GM23338 (cell line): Measurements from ENCODE around the gene PYY. TPM values are rescaled to one million over a fixed set of nuclear protein-coding genes. Genes with fewer than 3 reads are reported as not detected.

Source experiments
- ATAC-seq: fragments of 200-7000 bp; cut with Tn5 transposase; 3 replicates; pipeline ENCODE4 v1.9.1; 2020
- DNase-seq: peaks from one replicate; pipeline ENCODE4 v3.0.0-alpha.2; 2015; ENCODE audit warnings: low spot score
- H2AFZ ChIP-seq: fragments of 200-600 bp; sonication (generic); 2 replicates; pipeline ENCODE4 v1.8.0; 2016; ENCODE audit warnings: antibody characterized with exemption, mild to moderate bottlenecking, moderate library complexity
- H3F3A ChIP-seq: fragments of 200-600 bp; sonication (generic); replicated peaks from 2 replicates; pipeline ENCODE4 v1.8.0; 2017; ENCODE audit warnings: antibody characterized with exemption, mixed run types, low read depth
- H3K27ac ChIP-seq: fragments of 200-600 bp; sonication (generic); 2 replicates; pipeline ENCODE4 v1.6.1; 2016; ENCODE audit warnings: low read depth
- H3K27me3 ChIP-seq: fragments of 200-600 bp; sonication (generic); 2 replicates; pipeline ENCODE4 v1.8.0; 2016; ENCODE audit warnings: mild to moderate bottlenecking, mixed run types, moderate library complexity; ENCODE audit not compliant: insufficient read depth
- H3K36me3 ChIP-seq: fragments of 200-600 bp; sonication (generic); 2 replicates; pipeline ENCODE4 v1.8.0; 2016; ENCODE audit warnings: mild to moderate bottlenecking; ENCODE audit not compliant: insufficient read depth
- H3K4me1 ChIP-seq: fragments of 200-600 bp; sonication (generic); 2 replicates; pipeline ENCODE4 v1.8.0; 2016; ENCODE audit warnings: mild to moderate bottlenecking, moderate library complexity; ENCODE audit not compliant: insufficient read depth
- H3K4me2 ChIP-seq: fragments of 200-600 bp; sonication (generic); 2 replicates; pipeline ENCODE4 v1.7.1; 2017; ENCODE audit warnings: mixed run types
- H3K4me3 ChIP-seq: fragments of 200-600 bp; sonication (generic); 2 replicates; pipeline ENCODE4 v1.6.1; 2016; ENCODE audit warnings: mixed run types
- H3K79me2 ChIP-seq: fragments of 200-600 bp; sonication (generic); replicated peaks from 2 replicates; pipeline ENCODE4 v1.8.0; 2017; ENCODE audit warnings: mild to moderate bottlenecking; ENCODE audit not compliant: insufficient read depth
- H3K9me2 ChIP-seq: fragments of 200-600 bp; sonication (generic); 2 replicates; pipeline ENCODE4 v1.8.0; 2017; ENCODE audit not compliant: insufficient read depth
- H4K20me1 ChIP-seq: fragments of 200-600 bp; sonication (generic); replicated peaks from 2 replicates; pipeline ENCODE4 v1.8.0; 2017; ENCODE audit warnings: mild to moderate bottlenecking; ENCODE audit not compliant: insufficient read depth
- H3K27ac Mint-ChIP-seq: 2 replicates; pipeline ENCODE4 v1.8.0; 2020; ENCODE audit warnings: inconsistent platforms, mild to moderate bottlenecking, moderate library complexity, mixed read lengths
- H3K27me3 Mint-ChIP-seq: 3 replicates; pipeline ENCODE4 v1.8.0; 2022; ENCODE audit warnings: low read depth, mild to moderate bottlenecking, moderate library complexity, mixed read lengths, inconsistent platforms; ENCODE audit not compliant: insufficient read depth, poor library complexity
- H3K36me3 Mint-ChIP-seq: 3 replicates; pipeline ENCODE4 v1.8.0; 2021; ENCODE audit warnings: low read depth, mild to moderate bottlenecking, inconsistent platforms, moderate library complexity, mixed read lengths
- H3K4me1 Mint-ChIP-seq: 3 replicates; pipeline ENCODE4 v1.8.0; 2020; ENCODE audit warnings: mild to moderate bottlenecking, inconsistent platforms, mixed read lengths
- H3K4me3 Mint-ChIP-seq: 3 replicates; pipeline ENCODE4 v1.8.0; 2021; ENCODE audit warnings: moderate library complexity, mild to moderate bottlenecking, inconsistent platforms, mixed read lengths
- H3K9me3 Mint-ChIP-seq: 3 replicates; pipeline ENCODE4 v1.8.0; 2020; ENCODE audit warnings: moderate library complexity, mild to moderate bottlenecking, inconsistent platforms, mixed read lengths
- CREB1 ChIP-seq: fragments of 250-450 bp; sonication (Bioruptor Pico); IDR thresholded peaks from 2 replicates; pipeline ENCODE4 v1.5.0; 2020; ENCODE audit warnings: low read depth, mild to moderate bottlenecking, moderate library complexity
- ETS1 ChIP-seq: IDR thresholded peaks from 2 replicates; pipeline ENCODE4 v1.6.1; 2016; ENCODE audit warnings: antibody characterized with exemption
- EZH2 ChIP-seq: fragments of 200-600 bp; sonication (generic); IDR thresholded peaks from one replicate; pipeline ENCODE4 v1.8.0; 2017; ENCODE audit warnings: antibody characterized with exemption, mild to moderate bottlenecking, low read depth; ENCODE audit not compliant: unreplicated experiment
- EZH2phosphoT487 ChIP-seq: fragments of 200-600 bp; sonication (generic); IDR thresholded peaks from one replicate; pipeline ENCODE4 v1.8.1; 2018; ENCODE audit warnings: antibody characterized with exemption; ENCODE audit not compliant: unreplicated experiment
- JUNB ChIP-seq: IDR thresholded peaks from one replicate; pipeline ENCODE4 v1.6.1; 2016; ENCODE audit warnings: antibody characterized with exemption; ENCODE audit not compliant: unreplicated experiment
- NANOG ChIP-seq: IDR thresholded peaks from 2 replicates; pipeline ENCODE4 v1.6.1; 2016; ENCODE audit warnings: antibody characterized with exemption, borderline replicate concordance
- POLR2AphosphoS5 ChIP-seq: IDR thresholded peaks from 2 replicates; pipeline ENCODE4 v1.6.1; 2016; ENCODE audit warnings: antibody characterized with exemption, low read depth
- REST ChIP-seq: IDR thresholded peaks from one replicate; pipeline ENCODE4 v1.6.1; 2018; ENCODE audit warnings: antibody characterized with exemption; ENCODE audit not compliant: unreplicated experiment
- STAT1 ChIP-seq: IDR thresholded peaks from one replicate; pipeline ENCODE4 v1.6.1; 2016; ENCODE audit warnings: antibody characterized with exemption; ENCODE audit not compliant: unreplicated experiment
- ZNF114 ChIP-seq: fragments of 250-450 bp; sonication (Bioruptor Pico); IDR thresholded peaks from 2 replicates; pipeline ENCODE4 v1.5.0; 2020; ENCODE audit warnings: mild to moderate bottlenecking, moderate library complexity
- ZNF331 ChIP-seq: fragments of 250-450 bp; sonication (Bioruptor Pico); IDR thresholded peaks from 2 replicates; pipeline ENCODE4 v1.5.0; 2020; ENCODE audit warnings: low read depth, mild to moderate bottlenecking, moderate library complexity
- polyA plus RNA-seq: library from polyadenylated mRNA; unstranded; fragments of >200 nt; fragmentation: Nextera tagmentation; extraction: Ambion mirVana; gene quantifications from 2 replicates; pipeline ENCODE4 v1.2.1, GENCODE V29; 2016
- total RNA-seq: library from RNA; depleted of rRNA; stranded (reverse); fragments of >200 nt; shearing (Covaris generic); gene quantifications from 2 replicates; pipeline ENCODE4 v1.2.3, GENCODE V29; 2014
- TF ChIP-seq, protein P1 (sequence below), 2 experiments: fragments of 200-600 bp in 1 of 2; sonication (generic) in 1 of 2; conservative IDR thresholded peaks; 2 replicates each; pipeline versions ENCODE4 v1.5.1 to v1.6.1; 2016 to 2017; ENCODE audit warnings: antibody characterized with exemption in 2 of 2, low read depth in 2 of 2, mild to moderate bottlenecking in 2 of 2, moderate library complexity in 1 of 2
- TF ChIP-seq, protein P2 (sequence below): fragments of 250-450 bp; sonication (Bioruptor Pico); IDR thresholded peaks from 2 replicates; pipeline ENCODE4 v1.5.0; 2020; ENCODE audit warnings: mild to moderate bottlenecking, moderate library complexity

Gene PYY
- total and polyA plus RNA-seq, 2 experiments from 2014 or later = 0.56 to 8.5 TPM

DNA sequence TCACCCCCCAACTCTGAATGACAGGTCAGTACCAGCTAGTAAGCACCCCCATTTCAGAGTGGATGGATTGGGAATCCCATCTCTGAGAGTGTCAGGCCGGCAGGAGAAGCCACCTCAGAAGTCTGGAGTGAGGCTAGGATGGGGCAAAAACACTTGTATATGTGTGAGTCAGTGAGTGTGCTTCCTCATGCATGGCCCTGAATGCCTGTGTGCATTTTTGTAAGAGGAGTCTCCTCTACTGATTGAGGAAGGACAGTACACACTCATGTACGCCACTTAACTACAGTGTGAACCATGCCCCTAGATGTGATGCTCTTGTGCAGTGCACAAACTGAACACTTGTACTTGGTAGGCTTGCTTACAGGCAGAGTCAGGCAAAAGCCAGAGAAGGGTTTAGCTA, 28.4 kb upstream of the PYY start:
- H3K4me1 Mint-ChIP-seq = peaks cover 7% of the 10 kb centered on the region; the same call in 2 of the 3 replicates
- ATAC-seq (no peak), DNase-seq (no peak)
- H3K27me3 Mint-ChIP-seq = peaks cover 22% of the 10 kb centered on the region
- no peaks in the 10 kb centered on the region for H3K79me2 ChIP-seq
- no peaks in the 10 kb centered on the region for H4K20me1 ChIP-seq
- H3K4me2 ChIP-seq = no peak overlapping the region
- no peak overlapping the region for H3K4me3 Mint-ChIP-seq
- 0 out of 2 replicates have a peak, but pooled peaks cover 3% of the 10 kb centered on the region for H3F3A ChIP-seq
- H3K27ac Mint-ChIP-seq = no peak overlapping the region
- peaks cover 8% of the 10 kb centered on the region; the same call in 1 of the 2 replicates for H3K4me1 ChIP-seq
- no peaks in the 10 kb centered on the region for H3K36me3 ChIP-seq
- no peak overlapping the region for H3K27ac ChIP-seq
- H3K36me3 Mint-ChIP-seq = no peaks in the 10 kb centered on the region
- TF ChIP-seq JUNB = no peak
- TF ChIP-seq CREB1 (CRISPR knock-in tag) = no peak
- TF ChIP-seq ETS1 = no peak
- TF ChIP-seq EZH2phosphoT487 = no peak
- TF ChIP-seq, protein P1, sequence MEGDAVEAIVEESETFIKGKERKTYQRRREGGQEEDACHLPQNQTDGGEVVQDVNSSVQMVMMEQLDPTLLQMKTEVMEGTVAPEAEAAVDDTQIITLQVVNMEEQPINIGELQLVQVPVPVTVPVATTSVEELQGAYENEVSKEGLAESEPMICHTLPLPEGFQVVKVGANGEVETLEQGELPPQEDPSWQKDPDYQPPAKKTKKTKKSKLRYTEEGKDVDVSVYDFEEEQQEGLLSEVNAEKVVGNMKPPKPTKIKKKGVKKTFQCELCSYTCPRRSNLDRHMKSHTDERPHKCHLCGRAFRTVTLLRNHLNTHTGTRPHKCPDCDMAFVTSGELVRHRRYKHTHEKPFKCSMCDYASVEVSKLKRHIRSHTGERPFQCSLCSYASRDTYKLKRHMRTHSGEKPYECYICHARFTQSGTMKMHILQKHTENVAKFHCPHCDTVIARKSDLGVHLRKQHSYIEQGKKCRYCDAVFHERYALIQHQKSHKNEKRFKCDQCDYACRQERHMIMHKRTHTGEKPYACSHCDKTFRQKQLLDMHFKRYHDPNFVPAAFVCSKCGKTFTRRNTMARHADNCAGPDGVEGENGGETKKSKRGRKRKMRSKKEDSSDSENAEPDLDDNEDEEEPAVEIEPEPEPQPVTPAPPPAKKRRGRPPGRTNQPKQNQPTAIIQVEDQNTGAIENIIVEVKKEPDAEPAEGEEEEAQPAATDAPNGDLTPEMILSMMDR (conservative IDR thresholded peaks at IDR 0.05; ENCODE audit: low read depth in 2 of 2) = no peak
- TF ChIP-seq NANOG = no peak
- TF ChIP-seq REST = no peak
- TF ChIP-seq ZNF114 = no peak
- no peak for TF ChIP-seq EZH2
- TF ChIP-seq STAT1 = no peak
- no peak for TF ChIP-seq POLR2AphosphoS5
- TF ChIP-seq, protein P2, sequence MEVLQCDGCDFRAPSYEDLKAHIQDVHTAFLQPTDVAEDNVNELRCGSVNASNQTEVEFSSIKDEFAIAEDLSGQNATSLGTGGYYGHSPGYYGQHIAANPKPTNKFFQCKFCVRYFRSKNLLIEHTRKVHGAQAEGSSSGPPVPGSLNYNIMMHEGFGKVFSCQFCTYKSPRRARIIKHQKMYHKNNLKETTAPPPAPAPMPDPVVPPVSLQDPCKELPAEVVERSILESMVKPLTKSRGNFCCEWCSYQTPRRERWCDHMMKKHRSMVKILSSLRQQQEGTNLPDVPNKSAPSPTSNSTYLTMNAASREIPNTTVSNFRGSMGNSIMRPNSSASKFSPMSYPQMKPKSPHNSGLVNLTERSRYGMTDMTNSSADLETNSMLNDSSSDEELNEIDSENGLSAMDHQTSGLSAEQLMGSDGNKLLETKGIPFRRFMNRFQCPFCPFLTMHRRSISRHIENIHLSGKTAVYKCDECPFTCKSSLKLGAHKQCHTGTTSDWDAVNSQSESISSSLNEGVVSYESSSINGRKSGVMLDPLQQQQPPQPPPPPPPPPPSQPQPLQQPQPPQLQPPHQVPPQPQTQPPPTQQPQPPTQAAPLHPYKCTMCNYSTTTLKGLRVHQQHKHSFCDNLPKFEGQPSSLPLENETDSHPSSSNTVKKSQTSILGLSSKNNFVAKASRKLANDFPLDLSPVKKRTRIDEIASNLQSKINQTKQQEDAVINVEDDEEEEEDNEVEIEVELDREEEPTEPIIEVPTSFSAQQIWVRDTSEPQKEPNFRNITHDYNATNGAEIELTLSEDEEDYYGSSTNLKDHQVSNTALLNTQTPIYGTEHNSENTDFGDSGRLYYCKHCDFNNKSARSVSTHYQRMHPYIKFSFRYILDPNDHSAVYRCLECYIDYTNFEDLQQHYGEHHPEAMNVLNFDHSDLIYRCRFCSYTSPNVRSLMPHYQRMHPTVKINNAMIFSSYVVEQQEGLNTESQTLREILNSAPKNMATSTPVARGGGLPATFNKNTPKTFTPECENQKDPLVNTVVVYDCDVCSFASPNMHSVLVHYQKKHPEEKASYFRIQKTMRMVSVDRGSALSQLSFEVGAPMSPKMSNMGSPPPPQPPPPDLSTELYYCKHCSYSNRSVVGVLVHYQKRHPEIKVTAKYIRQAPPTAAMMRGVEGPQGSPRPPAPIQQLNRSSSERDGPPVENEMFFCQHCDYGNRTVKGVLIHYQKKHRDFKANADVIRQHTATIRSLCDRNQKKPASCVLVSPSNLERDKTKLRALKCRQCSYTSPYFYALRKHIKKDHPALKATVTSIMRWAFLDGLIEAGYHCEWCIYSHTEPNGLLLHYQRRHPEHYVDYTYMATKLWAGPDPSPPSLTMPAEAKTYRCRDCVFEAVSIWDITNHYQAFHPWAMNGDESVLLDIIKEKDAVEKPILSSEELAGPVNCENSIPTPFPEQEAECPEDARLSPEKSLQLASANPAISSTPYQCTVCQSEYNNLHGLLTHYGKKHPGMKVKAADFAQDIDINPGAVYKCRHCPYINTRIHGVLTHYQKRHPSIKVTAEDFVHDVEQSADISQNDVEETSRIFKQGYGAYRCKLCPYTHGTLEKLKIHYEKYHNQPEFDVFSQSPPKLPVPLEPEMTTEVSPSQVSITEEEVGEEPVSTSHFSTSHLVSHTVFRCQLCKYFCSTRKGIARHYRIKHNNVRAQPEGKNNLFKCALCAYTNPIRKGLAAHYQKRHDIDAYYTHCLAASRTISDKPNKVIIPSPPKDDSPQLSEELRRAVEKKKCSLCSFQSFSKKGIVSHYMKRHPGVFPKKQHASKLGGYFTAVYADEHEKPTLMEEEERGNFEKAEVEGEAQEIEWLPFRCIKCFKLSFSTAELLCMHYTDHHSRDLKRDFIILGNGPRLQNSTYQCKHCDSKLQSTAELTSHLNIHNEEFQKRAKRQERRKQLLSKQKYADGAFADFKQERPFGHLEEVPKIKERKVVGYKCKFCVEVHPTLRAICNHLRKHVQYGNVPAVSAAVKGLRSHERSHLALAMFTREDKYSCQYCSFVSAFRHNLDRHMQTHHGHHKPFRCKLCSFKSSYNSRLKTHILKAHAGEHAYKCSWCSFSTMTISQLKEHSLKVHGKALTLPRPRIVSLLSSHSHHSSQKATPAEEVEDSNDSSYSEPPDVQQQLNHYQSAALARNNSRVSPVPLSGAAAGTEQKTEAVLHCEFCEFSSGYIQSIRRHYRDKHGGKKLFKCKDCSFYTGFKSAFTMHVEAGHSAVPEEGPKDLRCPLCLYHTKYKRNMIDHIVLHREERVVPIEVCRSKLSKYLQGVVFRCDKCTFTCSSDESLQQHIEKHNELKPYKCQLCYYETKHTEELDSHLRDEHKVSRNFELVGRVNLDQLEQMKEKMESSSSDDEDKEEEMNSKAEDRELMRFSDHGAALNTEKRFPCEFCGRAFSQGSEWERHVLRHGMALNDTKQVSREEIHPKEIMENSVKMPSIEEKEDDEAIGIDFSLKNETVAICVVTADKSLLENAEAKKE (CRISPR knock-in tag) = no peak
- TF ChIP-seq ZNF331 (CRISPR knock-in tag) = no peak
- H3K4me3 ChIP-seq = no peak overlapping the region
- no peaks in the 10 kb centered on the region for H3K9me3 Mint-ChIP-seq
- H3K9me2 ChIP-seq = no peaks in the 10 kb centered on the region
- peaks cover 37% of the 10 kb centered on the region for H3K27me3 ChIP-seq
- no peak overlapping the region for H2AFZ ChIP-seq
